Activated naive CD8-positive, alpha-beta T cell treated with anti-CD3 and anti-CD28 coated beads for 36 hours (primary cell): ENCODE results near the gene PCED1B. TPM values are rescaled to one million over a fixed set of nuclear protein-coding genes. Genes with fewer than 3 reads are reported as not detected.
A peak's percentile ranks its signal among the peaks of the same experiment; 100 is the strongest.
"Not testable (repeated sequence)": the region's sequence is repeated elsewhere in the genome, so short reads cannot be mapped to it uniquely, and the experiment has no call there.

Experiments
- DNase-seq: peaks from one replicate; pipeline ENCODE4 v3.0.0; 2021
- H3K27ac Mint-ChIP-seq: one replicate; pipeline ENCODE4 v1.8.0; 2022; ENCODE audit warnings: mild to moderate bottlenecking, moderate library complexity, mixed read lengths
- H3K27me3 Mint-ChIP-seq: one replicate; pipeline ENCODE4 v1.8.0; 2022; ENCODE audit warnings: mild to moderate bottlenecking, mixed read lengths
- H3K36me3 Mint-ChIP-seq: one replicate; pipeline ENCODE4 v1.8.0; 2021; ENCODE audit warnings: mild to moderate bottlenecking, mixed read lengths
- H3K4me1 Mint-ChIP-seq: one replicate; pipeline ENCODE4 v1.8.0; 2021; ENCODE audit warnings: mixed read lengths
- H3K4me3 Mint-ChIP-seq: one replicate; pipeline ENCODE4 v1.8.0; 2022; ENCODE audit warnings: mild to moderate bottlenecking, moderate library complexity, mixed read lengths
- H3K9me3 Mint-ChIP-seq: one replicate; pipeline ENCODE4 v1.8.0; 2022; ENCODE audit warnings: mixed read lengths
- total RNA-seq, 2 experiments: library from RNA; stranded (reverse); gene quantifications; one replicate each; pipeline ENCODE4 v1.2.3, GENCODE V29; 2021

PCED1B gene
- total RNA-seq, 2 experiments from 2014 or later: 117 TPM

- Mint-ChIP-seq H3K4me1 (peaks cover 92% of the 10 kb centered on the region), H3K27ac (peak overlapping the region; percentile 73), H3K4me3 (no peak overlapping the region), H3K9me3 (peaks cover 7% of the 10 kb centered on the region), H3K36me3 (peaks cover 13% of the 10 kb centered on the region), H3K27me3 (no peaks in the 10 kb centered on the region)
- DNase-seq: no peak
Measured at GRCh38 chr12:47274760-47275159, 195.3 kb downstream of the PCED1B start.

- peaks cover 10% of the 10 kb centered on the region for H3K36me3 Mint-ChIP-seq
- H3K27me3 Mint-ChIP-seq: no peaks in the 10 kb centered on the region
- peak overlapping the region; percentile 46 for H3K4me3 Mint-ChIP-seq
- peak overlapping the region; percentile 90 for H3K27ac Mint-ChIP-seq
- peaks cover 7% of the 10 kb centered on the region for H3K9me3 Mint-ChIP-seq
- H3K4me1 Mint-ChIP-seq: peaks cover 86% of the 10 kb centered on the region
- DNase-seq: no peak
Measured at GRCh38 chr12:47276253-47276620, 196.8 kb downstream of the PCED1B start.

GRCh38 chr12:47276621-47277309 lies 197.3 kb downstream of the PCED1B start:
- Mint-ChIP-seq H3K4me3 (peak overlapping the region; percentile 46), H3K9me3 (peaks cover 7% of the 10 kb centered on the region), H3K36me3 (peaks cover 12% of the 10 kb centered on the region), H3K27ac (peak overlapping the region; percentile 90), H3K27me3 (no peaks in the 10 kb centered on the region), H3K4me1 (peaks cover 87% of the 10 kb centered on the region)
- DNase-seq: peak; percentile 56

- Mint-ChIP-seq H3K27ac (peak overlapping the region; percentile 90), H3K4me3 (peak overlapping the region; percentile 1)
Measured at GRCh38 chr12:47277972-47278448, 198.6 kb downstream of the PCED1B start.

GRCh38 chr12:47279758-47280157 lies 200.3 kb downstream of the PCED1B start:
- not testable (repeated sequence) for H3K27ac Mint-ChIP-seq, H3K27me3 Mint-ChIP-seq, H3K9me3 Mint-ChIP-seq, H3K4me3 Mint-ChIP-seq, DNase-seq
- peaks cover 13% of the 10 kb centered on the region for H3K36me3 Mint-ChIP-seq
- peaks cover 72% of the 10 kb centered on the region for H3K4me1 Mint-ChIP-seq

More at GRCh38 chr12:47277972-47278448, 198.6 kb downstream of the PCED1B start:
- Mint-ChIP-seq H3K9me3 (peaks cover 7% of the 10 kb centered on the region), H3K36me3 (peaks cover 15% of the 10 kb centered on the region), H3K27me3 (no peaks in the 10 kb centered on the region), H3K4me1 (peaks cover 87% of the 10 kb centered on the region)
- DNase-seq: no peak

GRCh38 chr12:47280543-47281300 lies 201.3 kb downstream of the PCED1B start:
- no peak for DNase-seq
- Mint-ChIP-seq H3K27ac (peak overlapping the region; percentile 54), H3K27me3 (no peaks in the 10 kb centered on the region), H3K4me1 (peaks cover 62% of the 10 kb centered on the region), H3K9me3 (peaks cover 5% of the 10 kb centered on the region), H3K36me3 (peaks cover 10% of the 10 kb centered on the region), H3K4me3 (no peak overlapping the region)

- H3K4me1 Mint-ChIP-seq: peaks cover 59% of the 10 kb centered on the region
- peak; percentile 23 for DNase-seq
- H3K9me3 Mint-ChIP-seq: peaks cover 5% of the 10 kb centered on the region
- peaks cover 12% of the 10 kb centered on the region for H3K36me3 Mint-ChIP-seq
- peak overlapping the region; percentile 30 for H3K27ac Mint-ChIP-seq
- H3K27me3 Mint-ChIP-seq: no peaks in the 10 kb centered on the region
- no peak overlapping the region for H3K4me3 Mint-ChIP-seq
Measured at GRCh38 chr12:47281667-47282171, 202.3 kb downstream of the PCED1B start.

GRCh38 chr12:47282206-47282605 lies 202.8 kb downstream of the PCED1B start:
- H3K9me3 Mint-ChIP-seq: peaks cover 5% of the 10 kb centered on the region
- H3K4me3 Mint-ChIP-seq: no peak overlapping the region
- DNase-seq: no peak
- peaks cover 12% of the 10 kb centered on the region for H3K36me3 Mint-ChIP-seq
- peaks cover 54% of the 10 kb centered on the region for H3K4me1 Mint-ChIP-seq
- no peaks in the 10 kb centered on the region for H3K27me3 Mint-ChIP-seq
- peak overlapping the region; percentile 60 for H3K27ac Mint-ChIP-seq

Other genes with a start within 250 kb of the PCED1B start
- gene AMIGO2, start 338 bp downstream of the PCED1B start, total RNA-seq: 10 to 100 TPM; 19.0 to 20.6 TPM